IPS-NIHi7 (cell line): ENCODE measurements around the gene LRP10.

Experiments
- DNase-seq: peaks from one replicate; pipeline ENCODE4 v3.0.0; 2012; ENCODE audit warnings: mixed read lengths; ENCODE audit errors: extremely low spot score

The LRP10 gene

DNA sequence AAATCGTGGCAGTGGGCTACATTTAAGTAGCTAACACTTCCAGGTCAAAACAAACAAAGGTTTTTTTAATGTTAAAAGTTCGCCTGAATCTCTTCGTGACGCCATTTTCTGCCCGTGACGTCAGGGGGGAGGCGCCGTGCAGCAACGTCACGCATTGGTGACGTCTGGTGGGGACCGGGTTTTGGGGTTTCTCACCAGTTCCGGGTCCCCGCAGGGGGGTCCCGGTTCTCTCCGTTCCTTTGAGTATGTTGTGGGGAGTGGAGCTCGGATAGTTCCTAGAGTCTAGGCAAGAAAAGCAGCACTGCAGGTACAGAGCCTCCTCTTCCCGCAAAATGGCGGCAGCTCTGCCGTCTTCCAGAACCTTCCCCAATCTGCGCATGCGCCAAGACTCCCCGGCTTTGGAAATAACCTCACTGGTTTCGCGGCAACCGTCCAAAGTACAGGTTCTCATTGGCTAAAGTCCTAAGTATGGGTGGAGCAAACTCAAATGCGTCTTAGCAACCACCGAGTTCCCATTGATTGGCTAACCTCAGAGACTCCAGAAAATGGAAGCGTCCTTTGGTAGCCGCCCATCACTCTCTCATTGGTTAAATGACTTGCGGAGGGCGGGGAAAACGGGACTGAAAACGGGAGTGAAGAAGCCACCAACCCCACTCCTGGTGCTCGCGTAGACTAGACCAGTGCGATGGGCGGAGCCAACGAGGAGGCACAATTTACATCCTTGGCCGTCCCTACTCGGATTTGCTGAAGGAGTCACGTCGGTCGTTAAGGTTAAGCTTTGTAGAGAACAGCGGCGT, 47.5 kb downstream of the LRP10 start, which contains the start of gene RBM23:
RBM23 (minus strand) TSS at position 346 of the 797 bp plus-strand sequence.
- peak; percentile 95 for DNase-seq

DNA sequence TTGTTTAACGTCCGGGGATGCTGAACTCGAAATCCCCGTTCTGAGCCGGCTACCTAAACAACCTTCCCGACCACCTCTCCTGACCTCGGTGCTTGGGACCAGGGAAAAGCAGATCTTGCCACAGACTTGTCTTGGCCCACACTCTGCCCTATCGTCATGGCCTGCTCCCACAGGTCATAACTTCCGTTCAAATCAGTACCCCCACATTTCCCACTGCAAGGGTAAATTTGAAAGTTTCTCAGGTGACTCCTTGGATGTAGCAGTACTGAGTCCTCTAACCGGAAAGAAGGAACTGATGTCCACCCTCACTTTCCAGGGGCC, 48.0 kb downstream of the LRP10 start:
- no peak for DNase-seq

DNA sequence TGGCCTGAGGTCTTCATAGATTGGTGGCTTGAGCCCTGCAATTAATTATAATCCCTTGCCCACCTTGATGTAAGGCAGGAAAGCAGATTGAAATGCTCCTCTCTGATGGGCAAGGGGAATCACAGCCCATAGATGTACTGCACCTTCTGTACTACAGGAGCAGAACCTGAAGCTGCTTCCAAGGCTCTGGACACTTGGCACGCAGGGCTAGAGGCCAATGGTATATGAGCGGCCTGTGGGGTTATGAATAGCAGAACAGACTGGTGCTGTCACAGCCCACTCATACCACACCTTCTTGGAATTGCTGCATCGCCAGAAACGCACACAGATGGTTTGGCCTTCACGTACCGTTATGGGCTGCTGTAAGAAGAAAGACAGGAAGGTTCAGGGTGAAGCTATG, 49.2 kb downstream of the LRP10 start:
- no peak for DNase-seq

DNA sequence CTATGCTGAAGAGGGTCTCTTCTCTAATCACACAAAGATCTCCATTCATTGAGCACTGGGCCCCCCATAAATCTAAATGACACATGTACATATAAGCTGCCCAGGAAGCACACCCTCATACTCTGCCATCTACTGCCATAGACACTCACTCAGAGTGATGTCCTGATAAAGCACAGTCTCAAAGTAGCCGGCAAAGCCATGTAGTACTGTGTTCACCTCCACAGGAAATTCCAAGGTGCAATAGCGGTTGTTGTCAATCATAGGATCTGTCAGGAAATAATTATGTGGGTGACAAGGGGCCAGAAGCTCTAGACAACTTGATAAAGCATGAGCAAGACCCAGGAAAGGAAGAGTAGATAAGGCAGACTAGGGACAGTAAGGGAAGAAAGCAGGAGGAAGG, 50.8 kb downstream of the LRP10 start:
- no peak for DNase-seq

DNA sequence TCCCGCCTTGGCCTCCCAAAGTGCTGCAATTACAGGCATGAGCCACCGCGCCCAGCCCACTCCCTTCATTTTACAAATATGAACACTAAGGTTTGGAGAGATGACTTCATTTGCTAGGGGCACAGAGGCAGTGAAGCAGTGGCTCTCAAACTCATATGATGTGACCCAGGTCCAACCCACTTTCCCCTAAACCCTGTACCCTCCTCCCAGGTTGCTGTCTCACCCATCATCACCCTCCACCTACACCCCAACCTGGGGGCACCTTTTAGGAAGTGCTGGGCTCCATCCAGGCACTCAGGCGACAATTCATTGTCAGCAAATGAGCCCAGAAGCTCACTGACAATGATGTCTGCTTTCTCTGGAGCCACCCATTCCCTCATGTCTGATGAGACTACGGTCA, 52.2 kb downstream of the LRP10 start:
- no peak for DNase-seq

DNA sequence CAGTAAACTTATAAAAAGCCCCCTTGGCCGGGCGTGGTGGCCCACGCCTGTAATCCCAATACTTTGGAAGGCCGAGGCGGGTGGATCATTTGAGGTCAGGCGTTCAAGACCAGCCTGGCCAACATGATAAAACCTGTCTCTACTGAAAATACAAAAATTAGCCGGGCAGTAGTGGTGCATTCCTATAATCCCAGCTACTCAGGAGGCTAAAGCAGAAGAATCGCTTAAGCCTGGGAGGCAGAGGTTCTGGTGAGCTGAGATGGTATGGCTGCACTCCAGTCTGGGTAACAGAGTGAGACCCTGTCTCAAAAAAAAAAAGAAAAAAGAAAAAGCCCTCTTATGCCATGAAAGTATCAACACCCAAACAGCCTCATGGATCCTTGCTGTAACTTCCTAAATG, 54.0 kb downstream of the LRP10 start:
- DNase-seq: no peak

DNA sequence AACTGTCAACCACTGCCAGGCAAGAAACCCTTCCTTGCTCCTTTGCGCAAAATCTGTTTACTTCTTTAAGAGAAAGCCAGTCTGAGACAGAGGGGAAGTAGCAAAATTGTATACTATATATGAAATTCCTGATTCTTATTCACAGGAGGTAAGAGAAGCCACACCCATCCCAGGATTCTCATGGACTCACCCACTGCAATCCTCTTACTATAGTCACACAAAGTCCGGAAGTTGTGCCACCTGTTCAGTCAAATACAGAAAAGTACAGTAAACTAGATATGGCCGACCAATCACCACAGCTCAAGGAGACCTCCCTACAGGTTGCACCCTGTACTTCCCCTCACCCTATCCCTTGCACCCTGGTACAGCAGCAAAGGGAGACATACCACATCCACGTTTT, 54.8 kb downstream of the LRP10 start:
- DNase-seq: no peak

DNA sequence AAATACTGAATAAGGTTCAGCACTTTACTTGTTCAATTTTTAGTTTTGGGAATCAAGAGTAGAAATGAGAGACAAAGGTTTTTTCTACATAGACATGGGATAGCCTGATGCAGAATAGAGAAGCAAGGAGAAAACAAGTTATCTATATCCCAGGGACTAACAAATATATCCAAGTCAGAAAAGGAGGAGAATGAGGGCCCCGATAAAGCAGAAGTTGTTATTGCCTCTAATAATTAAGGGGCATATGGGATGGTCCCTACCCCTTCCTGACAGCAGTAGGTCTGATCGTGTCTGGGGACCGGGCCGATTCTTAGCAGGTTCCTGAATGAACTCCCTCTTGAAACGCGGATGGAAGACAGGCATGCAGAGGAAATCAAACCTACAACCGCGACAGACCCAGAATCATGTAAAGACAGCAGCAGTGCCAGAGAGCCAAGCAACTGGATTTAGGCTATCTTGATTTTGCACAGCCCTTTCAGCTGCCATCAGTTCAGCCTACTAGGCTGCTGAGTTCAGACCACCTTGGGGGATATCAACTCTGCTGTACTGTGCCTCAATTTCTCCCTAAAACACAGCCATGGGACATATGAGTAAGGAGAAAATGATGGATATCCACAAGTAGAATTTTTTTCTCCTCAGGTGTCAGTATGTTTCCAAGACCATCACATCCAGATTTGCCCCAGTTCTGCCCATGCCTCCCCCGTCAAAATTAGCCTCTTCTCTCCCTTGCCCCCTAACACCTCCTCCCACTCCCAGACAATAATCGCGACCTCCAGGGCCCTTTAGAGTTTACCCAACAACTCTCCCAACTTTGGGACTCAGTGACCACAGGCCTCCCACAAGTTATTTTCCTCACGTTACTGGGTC, 56.9 kb downstream of the LRP10 start:
- no peak for DNase-seq

DNA sequence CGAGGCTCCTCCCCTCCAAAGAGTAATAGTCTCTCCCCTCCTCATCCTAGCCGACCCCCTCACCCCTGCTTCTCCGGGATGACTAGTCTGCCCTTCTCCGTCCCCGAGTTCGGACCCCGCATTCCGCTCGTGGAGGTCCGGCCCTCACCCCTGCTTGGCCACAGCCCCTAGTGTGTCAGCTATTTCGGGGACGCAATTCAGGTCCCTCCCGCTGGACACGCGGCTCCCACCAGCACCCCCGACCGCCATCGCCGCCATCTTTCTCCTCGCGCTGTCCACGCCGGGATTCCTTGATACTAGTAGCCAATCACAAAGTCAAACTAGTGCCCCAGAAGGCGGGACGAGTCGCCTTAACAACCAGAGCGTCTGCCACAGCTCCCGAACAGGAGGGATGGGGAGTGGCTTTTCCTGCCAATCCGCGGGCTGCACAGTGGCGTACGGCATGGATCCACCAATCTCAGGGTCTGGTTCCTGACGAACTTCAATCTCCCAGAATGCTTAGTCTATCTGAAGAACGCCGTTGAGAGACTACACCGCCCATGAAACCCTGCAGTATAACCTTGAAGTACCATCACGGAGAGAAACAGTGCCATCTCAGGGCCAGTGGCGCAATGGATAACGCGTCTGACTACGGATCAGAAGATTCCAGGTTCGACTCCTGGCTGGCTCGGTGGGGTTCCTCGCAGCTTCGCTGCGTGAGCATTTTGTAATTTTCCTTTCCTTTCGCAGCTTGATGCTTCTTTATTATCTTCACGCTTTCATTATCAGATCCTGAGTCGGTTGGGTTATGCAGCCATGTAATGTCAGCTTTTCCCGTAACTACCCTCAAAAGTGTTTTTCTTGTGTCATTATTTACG, 57.8 kb downstream of the LRP10 start, which contains the start of gene PRMT5:
PRMT5 (minus strand) TSS at position 273 of the 857 bp plus-strand sequence; CDS start at position 258, 15 bp downstream.
- peak; percentile 95 for DNase-seq

DNA sequence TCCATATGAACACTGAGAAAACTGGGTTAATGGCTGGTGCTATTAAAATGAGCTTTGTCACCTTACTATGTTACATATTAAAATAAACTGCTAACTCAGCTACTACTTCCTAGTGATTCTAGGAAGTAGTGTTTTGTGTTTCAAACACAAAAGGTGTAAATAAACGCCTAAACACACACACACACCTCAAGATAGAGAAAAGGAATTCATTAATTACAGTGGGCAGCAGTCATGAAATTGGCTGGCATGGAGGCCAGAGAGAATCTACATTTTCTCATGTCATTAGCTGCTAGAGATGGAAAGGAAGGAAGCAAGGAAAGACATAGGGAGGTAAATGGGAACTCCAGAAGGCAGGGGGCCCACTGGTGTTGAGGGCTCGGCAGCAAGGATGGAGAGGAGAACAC, 58.4 kb downstream of the LRP10 start:
- DNase-seq: no peak
